Measurements from ENCODE around the gene GPR27. TPM values are rescaled to one million over a fixed set of nuclear protein-coding genes. Genes with fewer than 3 reads are reported as not detected.
A peak's percentile ranks its signal among the peaks of the same experiment; 100 is the strongest.

GPR27 gene
- total and polyA plus RNA-seq, 10 of the 15 experiments (the other 5 are each of a cell fraction or from before 2014, with no cell fraction given): not detected

DNA sequence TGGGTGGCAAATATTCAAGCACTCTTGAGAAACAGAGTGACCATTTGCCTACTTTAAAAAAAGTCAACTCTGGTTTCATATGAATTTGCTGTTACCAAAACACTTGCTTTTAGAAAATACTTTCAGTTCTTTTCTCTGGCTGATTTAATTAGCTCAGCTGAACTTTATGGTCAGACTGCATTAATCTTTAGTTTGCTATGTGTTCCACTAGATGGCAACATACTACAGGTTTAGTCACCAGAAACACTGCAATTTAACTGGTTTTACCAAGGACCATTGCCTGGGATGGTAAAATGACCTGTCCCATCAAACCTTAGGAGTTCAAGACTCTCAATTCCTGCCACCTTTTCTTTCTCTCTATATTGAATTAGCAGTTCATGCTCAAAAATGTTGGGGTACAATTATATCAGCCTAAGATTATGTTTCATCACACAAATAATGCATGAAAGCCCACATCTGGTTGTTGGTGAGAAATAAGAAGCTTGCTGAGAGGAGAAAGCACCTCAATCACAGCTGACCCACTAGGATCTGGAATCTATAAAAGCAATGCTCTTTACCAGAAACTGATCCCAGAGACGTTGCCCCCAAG is 42.7 kb upstream of the GPR27 start:
- Histone ChIP-seq H3K9me3 (replicated peaks; ENCODE audit: control insufficient read depth, insufficient read depth, low read length) (no peaks in the 10 kb centered on the region), H2AFZ (ENCODE audit: control insufficient read depth, low read depth, low read length) (no peak overlapping the region), H3K9ac (ENCODE audit: control insufficient read depth, insufficient read depth, low read length) (no peak overlapping the region), H3K27ac (ENCODE audit: control insufficient read depth, insufficient read depth) (no peak overlapping the region), H3K4me1 (ENCODE audit: control insufficient read depth, insufficient read depth, low read length) (no peaks in the 10 kb centered on the region), H4K20me1 (ENCODE audit: control insufficient read depth, insufficient read depth) (no peaks in the 10 kb centered on the region), H3K4me2 (ENCODE audit: control insufficient read depth, insufficient read depth) (no peak overlapping the region), H3K4me3 (no peak overlapping the region), H3K79me2 (ENCODE audit: control insufficient read depth, insufficient read depth, low read length) (no peaks in the 10 kb centered on the region), H3K27me3 (replicated peaks in 1 of 2; ENCODE audit: control insufficient read depth in 2 of 2, insufficient read depth in 2 of 2, low read length in 1 of 2) (0 out of 4 replicates have a peak, but pooled peaks cover 0 to 3% of the 10 kb centered on the region in 2 experiments), H3K36me3 (ENCODE audit: control insufficient read depth in 2 of 2, insufficient read depth in 2 of 2, low read length in 1 of 2) (no peaks in the 10 kb centered on the region)
- in situ Hi-C loops (cut with MboI) (no loop called here), intact Hi-C loops (cut with micrococcal nuclease; ENCODE audit: unreplicated experiment) (loop anchor here (2.0 to 10.0 kb wide), 4 partner anchors 146 to 1376 kb away; no protein-coding TSS in a partner anchor)
- TF ChIP-seq SUZ12 (IDR thresholded peaks at IDR 0.05; ENCODE audit: unreplicated experiment) (no peak), SMC3 (IDR thresholded peaks at IDR 0.05; ENCODE audit: borderline replicate concordance, low read length) (peak; percentile 54; the same call in 1 of the 2 replicates), RAD21 (IDR thresholded peaks at IDR 0.05; ENCODE audit: insufficient read depth, low read depth, low read length) (peak; percentile 84), STAT3 (IDR thresholded peaks at IDR 0.05; ENCODE audit: low read depth, low read length) (no peak)
- TF ChIP-seq, protein P1, sequence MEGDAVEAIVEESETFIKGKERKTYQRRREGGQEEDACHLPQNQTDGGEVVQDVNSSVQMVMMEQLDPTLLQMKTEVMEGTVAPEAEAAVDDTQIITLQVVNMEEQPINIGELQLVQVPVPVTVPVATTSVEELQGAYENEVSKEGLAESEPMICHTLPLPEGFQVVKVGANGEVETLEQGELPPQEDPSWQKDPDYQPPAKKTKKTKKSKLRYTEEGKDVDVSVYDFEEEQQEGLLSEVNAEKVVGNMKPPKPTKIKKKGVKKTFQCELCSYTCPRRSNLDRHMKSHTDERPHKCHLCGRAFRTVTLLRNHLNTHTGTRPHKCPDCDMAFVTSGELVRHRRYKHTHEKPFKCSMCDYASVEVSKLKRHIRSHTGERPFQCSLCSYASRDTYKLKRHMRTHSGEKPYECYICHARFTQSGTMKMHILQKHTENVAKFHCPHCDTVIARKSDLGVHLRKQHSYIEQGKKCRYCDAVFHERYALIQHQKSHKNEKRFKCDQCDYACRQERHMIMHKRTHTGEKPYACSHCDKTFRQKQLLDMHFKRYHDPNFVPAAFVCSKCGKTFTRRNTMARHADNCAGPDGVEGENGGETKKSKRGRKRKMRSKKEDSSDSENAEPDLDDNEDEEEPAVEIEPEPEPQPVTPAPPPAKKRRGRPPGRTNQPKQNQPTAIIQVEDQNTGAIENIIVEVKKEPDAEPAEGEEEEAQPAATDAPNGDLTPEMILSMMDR (IDR thresholded peaks at IDR 0.05 in 2 of 3, conservative IDR thresholded peaks at IDR 0.05 in 1 of 3; ENCODE audit: control insufficient read depth in 2 of 3, extremely low read depth in 1 of 3, insufficient read depth in 1 of 3, low read depth in 3 of 3, low read length in 3 of 3): peak; percentile 49 to 74 (median 62); a peak in 5 of 6 replicates
- ChIA-PET SMC1A (ENCODE audit: uncharacterized antibody, unreplicated experiment) (interaction anchor here (1.0 to 1.2 kb wide), 2 partner anchors 9 to 1375 kb away, joined by 3 read pairs; no protein-coding TSS in a partner anchor), CTCF (interaction anchor here (0.6 to 2.5 kb wide), 10 partner anchors 9 to 1375 kb away, joined by 3 to 18 read pairs (median 3); no protein-coding TSS in a partner anchor), RAD21 (ENCODE audit: unreplicated experiment) (interaction anchor here (1.0 to 1.8 kb wide), 3 partner anchors 147 to 1375 kb away, joined by 3 to 5 read pairs (median 3); no protein-coding TSS in a partner anchor), POLR2A (no interaction called here)
- no TSS peak for BruUV-seq (replicated peaks)
- WGBS (ENCODE audit: insufficient coverage, insufficient replicate concordance, low lambda C conversion rate, missing lambda C conversion rate): 0% methylated on average over 1 of the region's 1 CpG
- DNase-seq (ENCODE audit: low read depth, low spot score) (peak; percentile 21), ATAC-seq (peak; percentile 89), FAIRE-seq (peak; percentile 82)
